ENCODE measurements around the gene ARHGAP8.

DNA sequence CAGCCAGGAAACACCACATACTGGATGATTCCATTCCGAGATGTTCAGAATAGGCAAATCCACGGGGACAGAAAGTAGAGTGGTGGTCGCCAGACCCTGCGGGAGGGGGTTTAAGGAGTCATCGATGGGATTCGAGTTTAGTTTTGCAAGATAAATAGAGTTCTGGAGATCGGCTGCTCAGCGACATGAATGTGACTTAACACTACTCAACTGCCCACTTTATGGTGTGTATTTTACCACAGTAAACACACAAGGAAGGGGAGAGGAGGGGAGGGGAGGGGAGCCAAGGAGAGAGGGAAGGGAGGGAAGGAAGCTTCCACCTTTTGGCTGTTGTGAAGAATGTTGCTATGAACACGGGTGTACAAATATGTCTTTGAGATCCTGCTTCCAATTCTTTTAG is 10.4 kb upstream of the ARHGAP8 start:
- TF ChIP-seq EZH2 (IDR thresholded peaks at IDR 0.05; ENCODE audit: borderline replicate concordance, low read depth, low read length, severe bottlenecking) (no peak), POLR2AphosphoS5 (IDR thresholded peaks at IDR 0.05; ENCODE audit: insufficient read depth, low read depth, low read length) (no peak), POLR2A (IDR thresholded peaks at IDR 0.05; ENCODE audit: low read depth, low read length) (no peak), MYC (IDR thresholded peaks at IDR 0.05; ENCODE audit: low read depth, low read length) (no peak)
- TF ChIP-seq, protein P1, sequence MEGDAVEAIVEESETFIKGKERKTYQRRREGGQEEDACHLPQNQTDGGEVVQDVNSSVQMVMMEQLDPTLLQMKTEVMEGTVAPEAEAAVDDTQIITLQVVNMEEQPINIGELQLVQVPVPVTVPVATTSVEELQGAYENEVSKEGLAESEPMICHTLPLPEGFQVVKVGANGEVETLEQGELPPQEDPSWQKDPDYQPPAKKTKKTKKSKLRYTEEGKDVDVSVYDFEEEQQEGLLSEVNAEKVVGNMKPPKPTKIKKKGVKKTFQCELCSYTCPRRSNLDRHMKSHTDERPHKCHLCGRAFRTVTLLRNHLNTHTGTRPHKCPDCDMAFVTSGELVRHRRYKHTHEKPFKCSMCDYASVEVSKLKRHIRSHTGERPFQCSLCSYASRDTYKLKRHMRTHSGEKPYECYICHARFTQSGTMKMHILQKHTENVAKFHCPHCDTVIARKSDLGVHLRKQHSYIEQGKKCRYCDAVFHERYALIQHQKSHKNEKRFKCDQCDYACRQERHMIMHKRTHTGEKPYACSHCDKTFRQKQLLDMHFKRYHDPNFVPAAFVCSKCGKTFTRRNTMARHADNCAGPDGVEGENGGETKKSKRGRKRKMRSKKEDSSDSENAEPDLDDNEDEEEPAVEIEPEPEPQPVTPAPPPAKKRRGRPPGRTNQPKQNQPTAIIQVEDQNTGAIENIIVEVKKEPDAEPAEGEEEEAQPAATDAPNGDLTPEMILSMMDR (IDR thresholded peaks at IDR 0.05; ENCODE audit: extremely low read depth in 1 of 2, insufficient read depth in 1 of 2, low read depth in 1 of 2, low read length in 2 of 2) = no peak
- TF ChIP-seq, protein P2, sequence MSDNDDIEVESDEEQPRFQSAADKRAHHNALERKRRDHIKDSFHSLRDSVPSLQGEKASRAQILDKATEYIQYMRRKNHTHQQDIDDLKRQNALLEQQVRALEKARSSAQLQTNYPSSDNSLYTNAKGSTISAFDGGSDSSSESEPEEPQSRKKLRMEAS (IDR thresholded peaks at IDR 0.05; ENCODE audit: insufficient read depth, insufficient read length) = no peak
